GM21723 (cell line): ENCODE measurements around the gene NADK.
"Not testable (repeated sequence)": the region's sequence is repeated elsewhere in the genome, so short reads cannot be mapped to it uniquely, and the experiment has no call there.

Experiments used
- ATAC-seq: cut with Tn5 transposase; IDR thresholded peaks from one replicate; pipeline ENCODE4 v1.9.1; 2021; ENCODE audit warnings: mild to moderate bottlenecking, moderate library complexity; ENCODE audit not compliant: unreplicated experiment

NADK gene

GRCh38 chr1:1715109-1715883, 63.0 kb downstream of the NADK start:
- not testable (repeated sequence) for ATAC-seq

- ATAC-seq, result not testable (repeated sequence)
Measured at GRCh38 chr1:1707897-1708296, 70.4 kb downstream of the NADK start.

GRCh38 chr1:1707241-1707640, 71.0 kb downstream of the NADK start:
- ATAC-seq, result not testable (repeated sequence)

- not testable (repeated sequence) for ATAC-seq
Measured at GRCh38 chr1:1705623-1706022, 72.6 kb downstream of the NADK start.

GRCh38 chr1:1704284-1704957, 73.8 kb downstream of the NADK start:
- not testable (repeated sequence) for ATAC-seq

GRCh38 chr1:1703796-1704195, 74.5 kb downstream of the NADK start:
- no peak for ATAC-seq

GRCh38 chr1:1702506-1702905, 75.8 kb downstream of the NADK start:
- not testable (repeated sequence) for ATAC-seq
